HCT116 (cell line): ENCODE data around the gene PLK4. TPM values are rescaled to one million over a fixed set of nuclear protein-coding genes. Genes with fewer than 3 reads are reported as not detected.

Experiments used
- ATAC-seq: fragments of 200-7000 bp; cut with Tn5 transposase; 2 replicates; pipeline ENCODE4 v1.9.1; 2020; ENCODE audit warnings: mild to moderate bottlenecking, moderate library complexity
- BruUV-seq: library from RNA; stranded (reverse); fragments of 400-500 nt; replicated peaks from 2 replicates; lab custom pipeline; 2021; lab: Mats Ljungman, UMichigan
- CTCF ChIA-PET: fragments of 300-600 bp; sonication (Branson Sonifier 250); formaldehyde crosslinking; loops from one replicate; lab custom pipeline; 2021; ENCODE audit warnings: antibody characterized with exemption; lab: Charles Lee
- POLR2A ChIA-PET: fragments of 300-600, 350-600 bp; sonication (Branson Sonifier 250); formaldehyde crosslinking; loops from one replicate; lab custom pipeline; 2021; ENCODE audit warnings: antibody characterized with exemption; lab: Charles Lee
- RAD21 ChIA-PET, 2 experiments: fragments of 300-600 bp; sonication (Branson Sonifier 250); formaldehyde crosslinking; loops; one replicate each; lab custom pipeline; 2023; ENCODE audit warnings: low total read pairs in 2 of 2; ENCODE audit not compliant: uncharacterized antibody in 2 of 2, unreplicated experiment in 2 of 2, low non-redundant PET in 1 of 2; lab: Charles Lee
- DNase-seq: peaks from one replicate; pipeline ENCODE4 v3.0.0-alpha.2; 2010; ENCODE audit warnings: low read depth, low spot score
- H2AFZ ChIP-seq: fragments of 200-600 bp; shearing (Covaris generic), sonication (generic); 2 replicates; pipeline ENCODE4 v1.6.1; 2017; ENCODE audit warnings: low read depth, mixed run types, mixed read lengths, antibody characterized with exemption, low read length; ENCODE audit not compliant: poor library complexity, severe bottlenecking
- H3K27ac ChIP-seq: 2 replicates; pipeline ENCODE4 v1.5.1; 2012; ENCODE audit warnings: low read depth, low read length
- H3K27me3 ChIP-seq: fragments of 200-600 bp; sonication (generic); 2 replicates; pipeline ENCODE4 v1.6.1; 2016; ENCODE audit warnings: mixed run types, low read length, mixed read lengths; ENCODE audit not compliant: insufficient read depth
- H3K36me3 ChIP-seq, 2 experiments: fragments of 200-500 bp in 1 of 2; fragments of 200-600 bp in 1 of 2; sonication (Bioruptor generic) in 1 of 2; sonication (generic) in 1 of 2; 2 replicates each; pipeline versions ENCODE4 v1.5.1 to v1.6.1; 2014 to 2016; ENCODE audit warnings: low read length in 2 of 2, inconsistent platforms in 1 of 2, mixed read lengths in 1 of 2, mixed run types in 1 of 2; ENCODE audit not compliant: insufficient read depth in 2 of 2, control insufficient read depth in 1 of 2
- H3K4me1 ChIP-seq, 2 experiments: fragments of 200-600 bp in 1 of 2; sonication (generic) in 1 of 2; 2 replicates each; pipeline versions ENCODE4 v1.5.1 to v1.6.1; 2012 to 2017; ENCODE audit warnings: low read length in 2 of 2, inconsistent platforms in 1 of 2, mild to moderate bottlenecking in 1 of 2, mixed read lengths in 1 of 2, mixed run types in 1 of 2, moderate library complexity in 1 of 2; ENCODE audit not compliant: insufficient read depth in 2 of 2, control insufficient read depth in 1 of 2
- H3K4me2 ChIP-seq: fragments of 200-600 bp; sonication (generic); 2 replicates; pipeline ENCODE4 v1.6.1; 2017; ENCODE audit warnings: mixed run types, low read length, mixed read lengths
- H3K4me3 ChIP-seq, 2 experiments: fragments of 200-600 bp in 1 of 2; sonication (generic) in 1 of 2; replicated peaks in 1 of 2; 2 replicates each; pipeline ENCODE4 v1.5.1; 2011 to 2016; ENCODE audit warnings: low read length in 2 of 2, control low read depth in 1 of 2, low read depth in 1 of 2, mild to moderate bottlenecking in 1 of 2, mixed read lengths in 1 of 2, mixed run types in 1 of 2
- H3K79me2 ChIP-seq: fragments of 200-600 bp; sonication (generic); 2 replicates; pipeline ENCODE4 v1.6.1; 2017; ENCODE audit warnings: mild to moderate bottlenecking, mixed run types, low read length, moderate library complexity, mixed read lengths; ENCODE audit not compliant: insufficient read depth
- H3K9ac ChIP-seq: fragments of 200-600 bp; sonication (generic); 2 replicates; pipeline ENCODE4 v1.6.1; 2016; ENCODE audit warnings: low read length, mixed read lengths
- H3K9me2 ChIP-seq: fragments of 200-600 bp; sonication (generic), shearing (Covaris generic); 2 replicates; pipeline ENCODE4 v1.6.1; 2017; ENCODE audit warnings: mixed run types, mild to moderate bottlenecking, moderate library complexity; ENCODE audit not compliant: insufficient read depth
- H3K9me3 ChIP-seq, 2 experiments: fragments of 200-500 bp in 1 of 2; fragments of 200-600 bp in 1 of 2; sonication (Bioruptor generic) in 1 of 2; sonication (generic) in 1 of 2; 2 replicates each; pipeline ENCODE4 v1.6.1; 2014 to 2017; ENCODE audit warnings: low read length in 2 of 2, mixed read lengths in 2 of 2, inconsistent platforms in 1 of 2, low read depth in 1 of 2, mild to moderate bottlenecking in 1 of 2, mixed run types in 1 of 2, moderate library complexity in 1 of 2; ENCODE audit not compliant: control insufficient read depth in 1 of 2, insufficient read depth in 1 of 2
- H4K20me1 ChIP-seq: fragments of 200-600 bp; sonication (generic), shearing (Covaris generic); 2 replicates; pipeline ENCODE4 v1.6.1; 2017; ENCODE audit warnings: mixed run types, mild to moderate bottlenecking, moderate library complexity; ENCODE audit not compliant: insufficient read depth
- CBX3 ChIP-seq: IDR thresholded peaks from 2 replicates; pipeline ENCODE4 v1.6.1; 2012; ENCODE audit warnings: low read depth
- CEBPB ChIP-seq: IDR thresholded peaks from 2 replicates; pipeline ENCODE4 v1.6.1; 2012; ENCODE audit warnings: low read depth
- EGR1 ChIP-seq: IDR thresholded peaks from 2 replicates; pipeline ENCODE4 v1.6.1; 2012; ENCODE audit warnings: low read depth
- ELF1 ChIP-seq: IDR thresholded peaks from 2 replicates; pipeline ENCODE4 v1.6.1; 2012; ENCODE audit warnings: low read depth, borderline replicate concordance
- EZH2 ChIP-seq: fragments of 200-600 bp; sonication (generic); IDR thresholded peaks from 2 replicates; pipeline ENCODE4 v1.6.1; 2017; ENCODE audit warnings: antibody characterized with exemption, mixed run types
- EZH2phosphoT487 ChIP-seq: fragments of 200-600 bp; IDR thresholded peaks from 2 replicates; pipeline ENCODE4 v1.6.1; 2018; ENCODE audit warnings: antibody characterized with exemption, borderline replicate concordance
- JUND ChIP-seq: IDR thresholded peaks from 2 replicates; pipeline ENCODE4 v1.6.1; 2012
- POLR2A ChIP-seq: IDR thresholded peaks from 2 replicates; pipeline ENCODE4 v1.7.0; 2011; ENCODE audit warnings: borderline replicate concordance; ENCODE audit not compliant: insufficient read depth, insufficient read length; ENCODE audit errors: extremely low read depth
- RAD21 ChIP-seq: IDR thresholded peaks from 2 replicates; pipeline ENCODE4 v1.6.1; 2012; ENCODE audit warnings: low read depth, mild to moderate bottlenecking
- REST ChIP-seq: IDR thresholded peaks from 2 replicates; pipeline ENCODE4 v1.6.1; 2012; ENCODE audit warnings: low read depth
- SIN3A ChIP-seq: IDR thresholded peaks from 2 replicates; pipeline ENCODE4 v1.6.1; 2012; ENCODE audit warnings: low read depth
- SP1 ChIP-seq: IDR thresholded peaks from 2 replicates; pipeline ENCODE4 v1.6.1; 2012; ENCODE audit warnings: low read depth
- SRF ChIP-seq: IDR thresholded peaks from 2 replicates; pipeline ENCODE4 v1.6.1; 2012; ENCODE audit warnings: low read depth
- TCF7L2 ChIP-seq: IDR thresholded peaks from 2 replicates; pipeline ENCODE4 v1.7.0; 2011; ENCODE audit warnings: borderline replicate concordance, inconsistent platforms; ENCODE audit not compliant: insufficient read depth, insufficient read length; ENCODE audit errors: extremely low read depth
- YY1 ChIP-seq: IDR thresholded peaks from 2 replicates; pipeline ENCODE4 v1.6.1; 2011; ENCODE audit warnings: low read length, low read depth, moderate library complexity, mild to moderate bottlenecking; ENCODE audit not compliant: insufficient replicate concordance; ENCODE audit errors: extremely low read depth
- ZBTB33 ChIP-seq: IDR thresholded peaks from 2 replicates; pipeline ENCODE4 v1.6.1; 2011; ENCODE audit warnings: mild to moderate bottlenecking, low read length, moderate library complexity; ENCODE audit not compliant: insufficient replicate concordance; ENCODE audit errors: extremely low read depth
- intact Hi-C: fragments of 100-400 bp; cut with micrococcal nuclease; formaldehyde crosslinking; loops from 2 replicates; pipeline ENCODE4 v1.10.0; 2022
- total RNA-seq: library from RNA; stranded (reverse); gene quantifications from one replicate; pipeline ENCODE4 v1.2.1, GENCODE V29; 2021; ENCODE audit not compliant: unreplicated experiment
- TF ChIP-seq, protein P1 (sequence below), 3 experiments: fragments of 200-600 bp in 1 of 3; sonication (generic) in 1 of 3; IDR thresholded peaks in 2 of 3; conservative IDR thresholded peaks in 1 of 3; 2 replicates each; pipeline ENCODE4 v1.5.1; 2012 to 2017; ENCODE audit warnings: low read depth in 2 of 3, low read length in 2 of 3, antibody characterized with exemption in 1 of 3, borderline replicate concordance in 1 of 3, control low read depth in 1 of 3, mild to moderate bottlenecking in 1 of 3, mixed read lengths in 1 of 3, mixed run types in 1 of 3, moderate library complexity in 1 of 3; ENCODE audit not compliant: insufficient read depth in 1 of 3

Gene PLK4
- total RNA-seq, 1 experiment from 2014 or later, result 34.8 TPM

DNA sequence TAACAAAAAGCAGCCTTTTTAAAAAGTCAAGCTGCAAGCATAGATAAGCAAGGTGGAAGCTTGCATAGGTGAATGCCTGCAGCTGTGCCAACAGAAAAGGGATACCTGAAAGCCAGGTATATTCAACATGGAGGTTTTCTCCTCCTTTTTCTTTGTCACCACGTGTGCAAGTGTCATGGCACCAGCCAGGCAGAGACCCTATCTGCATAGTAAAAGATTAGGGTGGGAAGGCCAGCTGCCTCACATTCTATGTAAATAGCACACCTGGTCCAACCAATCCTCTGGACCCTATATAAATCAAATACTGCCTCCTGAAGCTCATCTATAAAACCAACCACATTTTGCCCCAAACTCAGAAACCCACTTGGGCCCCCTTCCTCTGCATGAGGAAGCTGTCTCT, 28.0 kb upstream of the PLK4 start (continued):
- no peak for TF ChIP-seq REST
- TF ChIP-seq SRF, result no peak
- no peak for TF ChIP-seq SP1
- TF ChIP-seq EZH2phosphoT487, result no peak
- TF ChIP-seq SIN3A, result no peak
- TF ChIP-seq YY1, result no peak
- TF ChIP-seq CBX3, result no peak

DNA sequence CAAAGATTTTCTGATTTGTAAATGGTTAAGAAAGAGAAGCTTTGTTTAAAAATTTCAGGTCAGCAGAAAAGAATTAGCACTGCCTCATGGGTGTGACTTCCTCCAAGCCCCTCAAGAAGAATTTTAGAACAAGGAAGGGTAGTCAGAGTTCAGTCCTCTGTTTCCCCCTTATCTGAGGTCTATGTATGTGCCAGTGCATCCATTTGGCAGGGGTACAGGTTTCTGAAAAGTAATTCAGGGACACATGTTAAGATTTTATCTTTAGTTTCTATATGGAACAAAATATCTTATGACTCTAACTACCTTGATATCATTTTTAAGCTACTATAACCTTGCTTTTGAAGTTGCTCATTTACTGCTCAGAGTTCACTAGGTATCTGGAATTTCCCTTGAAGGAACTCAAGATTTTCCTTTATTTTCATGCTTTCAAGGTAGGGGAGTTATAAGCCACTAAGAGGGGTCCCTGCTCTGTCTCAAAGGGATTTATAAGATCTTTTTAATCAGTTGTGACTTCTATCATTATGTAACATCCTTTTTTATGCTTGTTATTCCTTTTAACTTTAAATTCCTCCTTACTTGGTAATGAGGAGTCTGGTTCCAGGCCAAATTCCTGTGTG, 24.4 kb upstream of the PLK4 start:
- Histone ChIP-seq H3K27ac (no peak overlapping the region), H3K27me3 (no peaks in the 10 kb centered on the region), H3K9ac (no peak overlapping the region), H3K9me2 (no peaks in the 10 kb centered on the region), H4K20me1 (no peaks in the 10 kb centered on the region), H3K79me2 (peaks cover 23% of the 10 kb centered on the region), H3K36me3 (no peaks in the 10 kb centered on the region), H3K9me3 (no peaks in the 10 kb centered on the region; a peak in 1 of 4 replicates), H3K4me3 (no peak overlapping the region), H3K4me2 (peak overlapping the region; percentile 38), H2AFZ (no peak overlapping the region), H3K4me1 (peaks cover 0 to 11% of the 10 kb centered on the region in 2 experiments; a peak in 2 of 4 replicates)
- BruUV-seq, result no TSS peak
- no peak for ATAC-seq
- no peak for DNase-seq
- ChIA-PET POLR2A (no interaction called here), CTCF (no interaction called here), RAD21 (no interaction called here)
- intact Hi-C loops, result no loop called here
- TF ChIP-seq SIN3A, result no peak
- no peak for TF ChIP-seq EGR1
- TF ChIP-seq TCF7L2, result no peak
- no peak for TF ChIP-seq POLR2A
- TF ChIP-seq JUND, result no peak
- no peak for TF ChIP-seq CBX3
- no peak for TF ChIP-seq EZH2phosphoT487
- no peak for TF ChIP-seq ELF1
- TF ChIP-seq, protein P1, sequence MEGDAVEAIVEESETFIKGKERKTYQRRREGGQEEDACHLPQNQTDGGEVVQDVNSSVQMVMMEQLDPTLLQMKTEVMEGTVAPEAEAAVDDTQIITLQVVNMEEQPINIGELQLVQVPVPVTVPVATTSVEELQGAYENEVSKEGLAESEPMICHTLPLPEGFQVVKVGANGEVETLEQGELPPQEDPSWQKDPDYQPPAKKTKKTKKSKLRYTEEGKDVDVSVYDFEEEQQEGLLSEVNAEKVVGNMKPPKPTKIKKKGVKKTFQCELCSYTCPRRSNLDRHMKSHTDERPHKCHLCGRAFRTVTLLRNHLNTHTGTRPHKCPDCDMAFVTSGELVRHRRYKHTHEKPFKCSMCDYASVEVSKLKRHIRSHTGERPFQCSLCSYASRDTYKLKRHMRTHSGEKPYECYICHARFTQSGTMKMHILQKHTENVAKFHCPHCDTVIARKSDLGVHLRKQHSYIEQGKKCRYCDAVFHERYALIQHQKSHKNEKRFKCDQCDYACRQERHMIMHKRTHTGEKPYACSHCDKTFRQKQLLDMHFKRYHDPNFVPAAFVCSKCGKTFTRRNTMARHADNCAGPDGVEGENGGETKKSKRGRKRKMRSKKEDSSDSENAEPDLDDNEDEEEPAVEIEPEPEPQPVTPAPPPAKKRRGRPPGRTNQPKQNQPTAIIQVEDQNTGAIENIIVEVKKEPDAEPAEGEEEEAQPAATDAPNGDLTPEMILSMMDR (IDR thresholded peaks at IDR 0.05 in 2 of 3, conservative IDR thresholded peaks at IDR 0.05 in 1 of 3; ENCODE audit: borderline replicate concordance in 1 of 3, insufficient read depth in 1 of 3, low read depth in 2 of 3, low read length in 2 of 3), result no peak
- no peak for TF ChIP-seq EZH2
- no peak for TF ChIP-seq ZBTB33
- TF ChIP-seq CEBPB, result no peak
- no peak for TF ChIP-seq RAD21
- no peak for TF ChIP-seq SP1
